HCT116 (cell line): ENCODE results near the gene C4orf51. TPM values are rescaled to one million over a fixed set of nuclear protein-coding genes. Genes with fewer than 3 reads are reported as not detected.

Experiments
- ATAC-seq: fragments of 200-7000 bp; cut with Tn5 transposase; 2 replicates; pipeline ENCODE4 v1.9.1; 2020; ENCODE audit warnings: mild to moderate bottlenecking, moderate library complexity
- BruUV-seq: library from RNA; stranded (reverse); fragments of 400-500 nt; replicated peaks from 2 replicates; lab custom pipeline; 2021; lab: Mats Ljungman, UMichigan
- CTCF ChIA-PET: fragments of 300-600 bp; sonication (Branson Sonifier 250); formaldehyde crosslinking; loops from one replicate; lab custom pipeline; 2021; ENCODE audit warnings: antibody characterized with exemption; lab: Charles Lee
- POLR2A ChIA-PET: fragments of 300-600, 350-600 bp; sonication (Branson Sonifier 250); formaldehyde crosslinking; loops from one replicate; lab custom pipeline; 2021; ENCODE audit warnings: antibody characterized with exemption; lab: Charles Lee
- RAD21 ChIA-PET, 2 experiments: fragments of 300-600 bp; sonication (Branson Sonifier 250); formaldehyde crosslinking; loops; one replicate each; lab custom pipeline; 2023; ENCODE audit warnings: low total read pairs in 2 of 2; ENCODE audit not compliant: uncharacterized antibody in 2 of 2, unreplicated experiment in 2 of 2, low non-redundant PET in 1 of 2; lab: Charles Lee
- DNase-seq: peaks from one replicate; pipeline ENCODE4 v3.0.0-alpha.2; 2010; ENCODE audit warnings: low read depth, low spot score
- H2AFZ ChIP-seq: fragments of 200-600 bp; shearing (Covaris generic), sonication (generic); 2 replicates; pipeline ENCODE4 v1.6.1; 2017; ENCODE audit warnings: low read depth, mixed run types, mixed read lengths, antibody characterized with exemption, low read length; ENCODE audit not compliant: poor library complexity, severe bottlenecking
- H3K27ac ChIP-seq: 2 replicates; pipeline ENCODE4 v1.5.1; 2012; ENCODE audit warnings: low read depth, low read length
- H3K27me3 ChIP-seq: fragments of 200-600 bp; sonication (generic); 2 replicates; pipeline ENCODE4 v1.6.1; 2016; ENCODE audit warnings: mixed run types, low read length, mixed read lengths; ENCODE audit not compliant: insufficient read depth
- H3K36me3 ChIP-seq, 2 experiments: fragments of 200-500 bp in 1 of 2; fragments of 200-600 bp in 1 of 2; sonication (Bioruptor generic) in 1 of 2; sonication (generic) in 1 of 2; 2 replicates each; pipeline versions ENCODE4 v1.5.1 to v1.6.1; 2014 to 2016; ENCODE audit warnings: low read length in 2 of 2, inconsistent platforms in 1 of 2, mixed read lengths in 1 of 2, mixed run types in 1 of 2; ENCODE audit not compliant: insufficient read depth in 2 of 2, control insufficient read depth in 1 of 2
- H3K4me1 ChIP-seq, 2 experiments: fragments of 200-600 bp in 1 of 2; sonication (generic) in 1 of 2; 2 replicates each; pipeline versions ENCODE4 v1.5.1 to v1.6.1; 2012 to 2017; ENCODE audit warnings: low read length in 2 of 2, inconsistent platforms in 1 of 2, mild to moderate bottlenecking in 1 of 2, mixed read lengths in 1 of 2, mixed run types in 1 of 2, moderate library complexity in 1 of 2; ENCODE audit not compliant: insufficient read depth in 2 of 2, control insufficient read depth in 1 of 2
- H3K4me2 ChIP-seq: fragments of 200-600 bp; sonication (generic); 2 replicates; pipeline ENCODE4 v1.6.1; 2017; ENCODE audit warnings: mixed run types, low read length, mixed read lengths
- H3K4me3 ChIP-seq, 2 experiments: fragments of 200-600 bp in 1 of 2; sonication (generic) in 1 of 2; replicated peaks in 1 of 2; 2 replicates each; pipeline ENCODE4 v1.5.1; 2011 to 2016; ENCODE audit warnings: low read length in 2 of 2, control low read depth in 1 of 2, low read depth in 1 of 2, mild to moderate bottlenecking in 1 of 2, mixed read lengths in 1 of 2, mixed run types in 1 of 2
- H3K79me2 ChIP-seq: fragments of 200-600 bp; sonication (generic); 2 replicates; pipeline ENCODE4 v1.6.1; 2017; ENCODE audit warnings: mild to moderate bottlenecking, mixed run types, low read length, moderate library complexity, mixed read lengths; ENCODE audit not compliant: insufficient read depth
- H3K9ac ChIP-seq: fragments of 200-600 bp; sonication (generic); 2 replicates; pipeline ENCODE4 v1.6.1; 2016; ENCODE audit warnings: low read length, mixed read lengths
- H3K9me2 ChIP-seq: fragments of 200-600 bp; sonication (generic), shearing (Covaris generic); 2 replicates; pipeline ENCODE4 v1.6.1; 2017; ENCODE audit warnings: mixed run types, mild to moderate bottlenecking, moderate library complexity; ENCODE audit not compliant: insufficient read depth
- H3K9me3 ChIP-seq, 2 experiments: fragments of 200-500 bp in 1 of 2; fragments of 200-600 bp in 1 of 2; sonication (Bioruptor generic) in 1 of 2; sonication (generic) in 1 of 2; 2 replicates each; pipeline ENCODE4 v1.6.1; 2014 to 2017; ENCODE audit warnings: low read length in 2 of 2, mixed read lengths in 2 of 2, inconsistent platforms in 1 of 2, low read depth in 1 of 2, mild to moderate bottlenecking in 1 of 2, mixed run types in 1 of 2, moderate library complexity in 1 of 2; ENCODE audit not compliant: control insufficient read depth in 1 of 2, insufficient read depth in 1 of 2
- H4K20me1 ChIP-seq: fragments of 200-600 bp; sonication (generic), shearing (Covaris generic); 2 replicates; pipeline ENCODE4 v1.6.1; 2017; ENCODE audit warnings: mixed run types, mild to moderate bottlenecking, moderate library complexity; ENCODE audit not compliant: insufficient read depth
- ATF3 ChIP-seq: IDR thresholded peaks from 2 replicates; pipeline ENCODE4 v1.6.1; 2012
- CEBPB ChIP-seq: IDR thresholded peaks from 2 replicates; pipeline ENCODE4 v1.6.1; 2012; ENCODE audit warnings: low read depth
- CTCF ChIP-seq, 3 experiments: fragments of 200-600 bp in 1 of 3; sonication (generic) in 1 of 3; IDR thresholded peaks in 2 of 3; conservative IDR thresholded peaks in 1 of 3; 2 replicates each; pipeline ENCODE4 v1.5.1; 2012 to 2017; ENCODE audit warnings: low read depth in 2 of 3, low read length in 2 of 3, antibody characterized with exemption in 1 of 3, borderline replicate concordance in 1 of 3, control low read depth in 1 of 3, mild to moderate bottlenecking in 1 of 3, mixed read lengths in 1 of 3, mixed run types in 1 of 3, moderate library complexity in 1 of 3; ENCODE audit not compliant: insufficient read depth in 1 of 3
- RAD21 ChIP-seq: IDR thresholded peaks from 2 replicates; pipeline ENCODE4 v1.6.1; 2012; ENCODE audit warnings: low read depth, mild to moderate bottlenecking
- REST ChIP-seq: IDR thresholded peaks from 2 replicates; pipeline ENCODE4 v1.6.1; 2012; ENCODE audit warnings: low read depth
- SP1 ChIP-seq: IDR thresholded peaks from 2 replicates; pipeline ENCODE4 v1.6.1; 2012; ENCODE audit warnings: low read depth
- intact Hi-C: fragments of 100-400 bp; cut with micrococcal nuclease; formaldehyde crosslinking; loops from 2 replicates; pipeline ENCODE4 v1.10.0; 2022
- total RNA-seq: library from RNA; stranded (reverse); gene quantifications from one replicate; pipeline ENCODE4 v1.2.1, GENCODE V29; 2021; ENCODE audit not compliant: unreplicated experiment

The C4orf51 gene
- total RNA-seq, 1 experiment from 2014 or later: not detected

GRCh38 chr4:145770124-145770523 lies 90.2 kb downstream of the C4orf51 start (continued):
- no peak for TF ChIP-seq RAD21
- no peak for TF ChIP-seq REST

- no peaks in the 10 kb centered on the region for H4K20me1 ChIP-seq
- no TSS peak for BruUV-seq
- H3K9me2 ChIP-seq: no peaks in the 10 kb centered on the region
- ChIA-PET RAD21 (no interaction called here), POLR2A (no interaction called here), CTCF (no interaction called here)
- peaks cover 3 to 5% of the 10 kb centered on the region in 2 experiments; a peak in 1 of 4 replicates for H3K36me3 ChIP-seq
- H3K9ac ChIP-seq: no peak overlapping the region
- H3K27me3 ChIP-seq: no peaks in the 10 kb centered on the region
- H3K4me1 ChIP-seq: no peaks in the 10 kb centered on the region
- no peaks in the 10 kb centered on the region for H3K9me3 ChIP-seq
- no peak overlapping the region for H3K4me2 ChIP-seq
- no peak overlapping the region for H3K27ac ChIP-seq
- no peak for TF ChIP-seq ATF3
- TF ChIP-seq CEBPB: no peak
- TF ChIP-seq REST: no peak
- TF ChIP-seq SP1: no peak
- no peak for TF ChIP-seq CTCF (IDR thresholded peaks at IDR 0.05 in 2 of 3, conservative IDR thresholded peaks at IDR 0.05 in 1 of 3; ENCODE audit: borderline replicate concordance in 1 of 3, insufficient read depth in 1 of 3, low read depth in 2 of 3, low read length in 2 of 3)
- no peaks in the 10 kb centered on the region for H3K79me2 ChIP-seq
- no peak overlapping the region for H2AFZ ChIP-seq
- DNase-seq: no peak
- intact Hi-C loops: no loop called here
- no peak overlapping the region for H3K4me3 ChIP-seq
- no peak for ATAC-seq
These were observed 92.4 kb downstream of the C4orf51 start for GRCh38 chr4:145772347-145772746.
